ENCODE data around the gene COQ3. TPM values are rescaled to one million over a fixed set of nuclear protein-coding genes. Genes with fewer than 3 reads are reported as not detected.

COQ3 gene
- total and polyA plus RNA-seq, 2 of the 4 experiments (the other 2 are of a cell fraction) = 8.2 to 8.9 TPM

GRCh38 chr6:99390896-99391295 lies 3.1 kb downstream of the COQ3 start:
- no TSS peak for BruUV-seq (replicated peaks)
- H3K9ac ChIP-seq (ENCODE audit: low read depth, low read length) = no peak overlapping the region
- H2AK5ac ChIP-seq (ENCODE audit: low read depth, low read length) = no peak overlapping the region
- POLR2A ChIA-PET (ENCODE audit: unreplicated experiment) = no interaction called here
- DNase-seq (no peak), ATAC-seq (ENCODE audit: low read depth) (no peak)
- H3K23ac ChIP-seq (ENCODE audit: low read depth, low read length) = no peak overlapping the region
- H2BK5ac ChIP-seq (ENCODE audit: low read depth, low read length, poor library complexity, severe bottlenecking) = no peak overlapping the region
- intact Hi-C loops (cut with micrococcal nuclease) (no loop called here), in situ Hi-C loops (cut with MboI; ENCODE audit: low sequenced_read_pairs) (no loop called here), dilution Hi-C loops (cut with HindIII; ENCODE audit: low sequenced_read_pairs, unreplicated experiment) (no loop called here)
- no peak overlapping the region for H4K91ac ChIP-seq (ENCODE audit: insufficient read depth, low read depth, low read length)
- no peak overlapping the region for H3K14ac ChIP-seq (replicated peaks; ENCODE audit: low read depth, low read length)
- no peak overlapping the region for H2BK120ac ChIP-seq (ENCODE audit: low read depth, low read length)
- no peak overlapping the region for H2BK15ac ChIP-seq (ENCODE audit: low read depth, low read length)
- H4K20me1 ChIP-seq (ENCODE audit: insufficient read depth, low read length) = no peaks in the 10 kb centered on the region
- H3K9me1 ChIP-seq (ENCODE audit: insufficient read depth, low read length) = no peaks in the 10 kb centered on the region
- H3K4me3 ChIP-seq (ENCODE audit: insufficient read depth, low read depth, low read length) = no peak overlapping the region
- H3K27me3 ChIP-seq (ENCODE audit: control insufficient read depth, insufficient read depth, low read length) = no peaks in the 10 kb centered on the region
- no peaks in the 10 kb centered on the region for H3K9me3 ChIP-seq (ENCODE audit: control insufficient read depth, insufficient read depth, low read length)
- H3K18ac ChIP-seq (ENCODE audit: low read depth, low read length) = no peak overlapping the region
- no peak overlapping the region for H3K4ac ChIP-seq (ENCODE audit: low read depth, low read length)
- H3K56ac ChIP-seq (ENCODE audit: extremely low read depth, insufficient read depth, low read length) = no peak overlapping the region
- H4K5ac ChIP-seq (ENCODE audit: low read depth, low read length) = no peak overlapping the region
- H3K27ac ChIP-seq (ENCODE audit: insufficient read depth, low read length) = no peak overlapping the region
- no peak for TF ChIP-seq POLR2A (IDR thresholded peaks at IDR 0.05; ENCODE audit: low read depth, low read length)
- no peak for TF ChIP-seq MAFK (IDR thresholded peaks at IDR 0.05; ENCODE audit: low read depth, low read length)
- no peak for TF ChIP-seq FOS (IDR thresholded peaks at IDR 0.05; ENCODE audit: low read depth, low read length)
- no peak for TF ChIP-seq CHD1 (IDR thresholded peaks at IDR 0.05; ENCODE audit: low read depth, low read length)
- TF ChIP-seq CEBPB (IDR thresholded peaks at IDR 0.05; ENCODE audit: low read depth, low read length) = no peak
- TF ChIP-seq RAD21 (IDR thresholded peaks at IDR 0.05; ENCODE audit: low read length) = no peak
- no peak for TF ChIP-seq MXI1 (IDR thresholded peaks at IDR 0.05; ENCODE audit: borderline replicate concordance, low read depth, low read length)
- TF ChIP-seq, protein P1, sequence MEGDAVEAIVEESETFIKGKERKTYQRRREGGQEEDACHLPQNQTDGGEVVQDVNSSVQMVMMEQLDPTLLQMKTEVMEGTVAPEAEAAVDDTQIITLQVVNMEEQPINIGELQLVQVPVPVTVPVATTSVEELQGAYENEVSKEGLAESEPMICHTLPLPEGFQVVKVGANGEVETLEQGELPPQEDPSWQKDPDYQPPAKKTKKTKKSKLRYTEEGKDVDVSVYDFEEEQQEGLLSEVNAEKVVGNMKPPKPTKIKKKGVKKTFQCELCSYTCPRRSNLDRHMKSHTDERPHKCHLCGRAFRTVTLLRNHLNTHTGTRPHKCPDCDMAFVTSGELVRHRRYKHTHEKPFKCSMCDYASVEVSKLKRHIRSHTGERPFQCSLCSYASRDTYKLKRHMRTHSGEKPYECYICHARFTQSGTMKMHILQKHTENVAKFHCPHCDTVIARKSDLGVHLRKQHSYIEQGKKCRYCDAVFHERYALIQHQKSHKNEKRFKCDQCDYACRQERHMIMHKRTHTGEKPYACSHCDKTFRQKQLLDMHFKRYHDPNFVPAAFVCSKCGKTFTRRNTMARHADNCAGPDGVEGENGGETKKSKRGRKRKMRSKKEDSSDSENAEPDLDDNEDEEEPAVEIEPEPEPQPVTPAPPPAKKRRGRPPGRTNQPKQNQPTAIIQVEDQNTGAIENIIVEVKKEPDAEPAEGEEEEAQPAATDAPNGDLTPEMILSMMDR (conservative IDR thresholded peaks at IDR 0.05; ENCODE audit: low read depth, low read length) = no peak
- TF ChIP-seq RFX5 (IDR thresholded peaks at IDR 0.05; ENCODE audit: low read depth, low read length) = no peak
- no peak for TF ChIP-seq RCOR1 (IDR thresholded peaks at IDR 0.05; ENCODE audit: insufficient replicate concordance, low read length)
- no peak for TF ChIP-seq ELK1 (IDR thresholded peaks at IDR 0.05; ENCODE audit: borderline replicate concordance, low read depth, low read length)
- TF ChIP-seq SMC3 (IDR thresholded peaks at IDR 0.05; ENCODE audit: low read depth, low read length) = no peak
- no peak for TF ChIP-seq MAZ (IDR thresholded peaks at IDR 0.05; ENCODE audit: borderline replicate concordance, low read depth, low read length)
- TF ChIP-seq, protein P2, sequence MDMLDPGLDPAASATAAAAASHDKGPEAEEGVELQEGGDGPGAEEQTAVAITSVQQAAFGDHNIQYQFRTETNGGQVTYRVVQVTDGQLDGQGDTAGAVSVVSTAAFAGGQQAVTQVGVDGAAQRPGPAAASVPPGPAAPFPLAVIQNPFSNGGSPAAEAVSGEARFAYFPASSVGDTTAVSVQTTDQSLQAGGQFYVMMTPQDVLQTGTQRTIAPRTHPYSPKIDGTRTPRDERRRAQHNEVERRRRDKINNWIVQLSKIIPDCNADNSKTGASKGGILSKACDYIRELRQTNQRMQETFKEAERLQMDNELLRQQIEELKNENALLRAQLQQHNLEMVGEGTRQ (IDR thresholded peaks at IDR 0.05; ENCODE audit: low read depth, low read length) = no peak
- TF ChIP-seq BHLHE40 (IDR thresholded peaks at IDR 0.05; ENCODE audit: low read depth, low read length) = no peak
- TF ChIP-seq NFE2L2 (IDR thresholded peaks at IDR 0.05; ENCODE audit: low read depth, low read length) = no peak
- CTCF ChIA-PET = no interaction called here
- H2BK20ac ChIP-seq (ENCODE audit: low read depth, low read length) = no peak overlapping the region
- peaks cover 0 to 3% of the 10 kb centered on the region in 2 experiments; a peak in 2 of 4 replicates for H3K79me1 ChIP-seq (ENCODE audit: low read depth in 1 of 2, low read length in 2 of 2)
- no peak overlapping the region for H2AK9ac ChIP-seq (replicated peaks; ENCODE audit: low read depth, low read length, poor library complexity)
- H4K8ac ChIP-seq (ENCODE audit: low read depth in 2 of 2, low read length in 2 of 2) = no peak overlapping the region
- no peaks in the 10 kb centered on the region for H3K4me1 ChIP-seq (ENCODE audit: control insufficient read depth, insufficient read depth, low read length)
- H2AFZ ChIP-seq (replicated peaks; ENCODE audit: low read length, poor library complexity) = no peak overlapping the region
- WGBS, 2 experiments (ENCODE audit: extremely low coverage in 2 of 2, insufficient read length in 1 of 2) = no CpG with 5 or more reads among the region's 3 CpGs
- H3K4me2 ChIP-seq (ENCODE audit: low read depth, low read length) = no peak overlapping the region
- no peaks in the 10 kb centered on the region for H3K36me3 ChIP-seq (ENCODE audit: control insufficient read depth, insufficient read depth, low read length)
